HepG2 (cell line): ENCODE data around the gene TOP2A. TPM values are rescaled to one million over a fixed set of nuclear protein-coding genes. Genes with fewer than 3 reads are reported as not detected.

ENCODE experiments used
- FOXA3 ChIP-seq: IDR thresholded peaks from 2 replicates; pipeline ENCODE4 v1.6.1; 2016; ENCODE audit warnings: missing genetic modification reagents, missing compliant biosample characterization
- GMEB1 ChIP-seq: sonication (generic); formaldehyde crosslinking; IDR thresholded peaks from 2 replicates; pipeline ENCODE4 v1.5.1; 2020; ENCODE audit warnings: missing genetic modification reagents, mild to moderate bottlenecking, borderline replicate concordance
- HNF4A ChIP-seq: sonication (generic); formaldehyde crosslinking; IDR thresholded peaks from 2 replicates; pipeline ENCODE4 v1.4.0; 2020; ENCODE audit warnings: missing genetic modification reagents
- KDM2A ChIP-seq: sonication (generic); formaldehyde crosslinking; IDR thresholded peaks from 2 replicates; pipeline ENCODE4 v1.4.0; 2020; ENCODE audit warnings: low read depth, missing genetic modification reagents, borderline replicate concordance
- MXI1 ChIP-seq: IDR thresholded peaks from 3 replicates; pipeline ENCODE4 v1.6.1; 2012; ENCODE audit warnings: low read depth, low read length, inconsistent platforms, borderline replicate concordance
- RBFOX2 ChIP-seq: fragments of 200-400 bp; formaldehyde crosslinking; IDR thresholded peaks from 2 replicates; pipeline ENCODE4 v1.6.1; 2017; ENCODE audit warnings: low read depth, mild to moderate bottlenecking, low read length
- RBM22 ChIP-seq: fragments of 200-400 bp; formaldehyde crosslinking; optimal IDR thresholded peaks from 2 replicates; pipeline ENCODE3; 2017; ENCODE audit warnings: mild to moderate bottlenecking, low read length, moderate library complexity
- SMAD3 ChIP-seq: sonication (generic); formaldehyde crosslinking; IDR thresholded peaks from 2 replicates; pipeline ENCODE4 v1.4.0; 2020; ENCODE audit warnings: missing genetic modification reagents
- SMARCC2 ChIP-seq: fragments of 450-650 bp; IDR thresholded peaks from 2 replicates; pipeline ENCODE4 v1.6.1; 2017; ENCODE audit warnings: antibody characterized with exemption, mild to moderate bottlenecking
- TCF7L2 ChIP-seq: IDR thresholded peaks from 2 replicates; pipeline ENCODE4 v1.6.1; 2011; ENCODE audit warnings: mild to moderate bottlenecking, low read depth, low read length, moderate library complexity
- ZNF253 ChIP-seq: sonication (generic); formaldehyde crosslinking; IDR thresholded peaks from 2 replicates; pipeline ENCODE4 v1.8.0; 2022; ENCODE audit warnings: mild to moderate bottlenecking, missing genetic modification reagents, borderline replicate concordance
- ZNF350 ChIP-seq: sonication (generic); formaldehyde crosslinking; IDR thresholded peaks from 2 replicates; pipeline ENCODE4 v1.4.0; 2020; ENCODE audit warnings: mild to moderate bottlenecking, low read depth, missing genetic modification reagents, borderline replicate concordance
- ZNF547 ChIP-seq: sonication (generic); formaldehyde crosslinking; IDR thresholded peaks from 2 replicates; pipeline ENCODE4 v1.5.1; 2020; ENCODE audit warnings: mild to moderate bottlenecking, missing genetic modification reagents
- polyA plus RNA-seq, 8 experiments: library from polyadenylated mRNA; depleted of rRNA in 3 of 8; stranded (reverse) in 7 of 8; unstranded in 1 of 8; fragments of >200 nt; fragmentation: Illumina TruSeq in 4 of 8; extraction: Trizol in 4 of 8; gene quantifications; 2 replicates each; pipeline versions ENCODE4 v1.2.1 to v1.2.3, GENCODE V29; 2011 to 2016; ENCODE audit warnings: low read depth in 4 of 8, missing spikeins in 1 of 8, mixed read lengths in 1 of 8; ENCODE audit not compliant: insufficient read depth in 1 of 8
- total RNA-seq, 5 experiments: library from RNA; depleted of rRNA; stranded (reverse); fragments of >200 nt; fragmentation: Illumina TruSeq; extraction: Trizol; gene quantifications; 2 replicates each; pipeline ENCODE4 v1.2.3, GENCODE V29; 2016; ENCODE audit warnings: low read depth in 1 of 5
- TF ChIP-seq, protein P1 (sequence below): sonication (generic); formaldehyde crosslinking; IDR thresholded peaks from 2 replicates; pipeline ENCODE4 v1.4.0; 2020; ENCODE audit warnings: mild to moderate bottlenecking, low read depth, missing genetic modification reagents
- TF ChIP-seq, protein P2 (sequence below), 2 experiments: sonication (generic) in 1 of 2; formaldehyde crosslinking in 1 of 2; IDR thresholded peaks; 2 replicates each; pipeline versions ENCODE4 v1.4.0 to v1.6.1; 2016 to 2020; ENCODE audit warnings: borderline replicate concordance in 1 of 2, low read depth in 1 of 2, mild to moderate bottlenecking in 1 of 2, missing genetic modification reagents in 1 of 2
- TF ChIP-seq, protein P3 (sequence below): sonication (generic); formaldehyde crosslinking; IDR thresholded peaks from 2 replicates; pipeline ENCODE4 v1.4.0; 2020; ENCODE audit warnings: missing genetic modification reagents, borderline replicate concordance
- TF ChIP-seq, protein P4 (sequence below): sonication (generic); formaldehyde crosslinking; IDR thresholded peaks from 2 replicates; pipeline ENCODE4 v1.5.1; 2020; ENCODE audit warnings: mild to moderate bottlenecking, moderate library complexity, missing genetic modification reagents

Gene TOP2A
- total and polyA plus RNA-seq, 2 of the 13 experiments (the other 11 are each of a cell fraction or from before 2014, with no cell fraction given), result 108 to 327 TPM

DNA sequence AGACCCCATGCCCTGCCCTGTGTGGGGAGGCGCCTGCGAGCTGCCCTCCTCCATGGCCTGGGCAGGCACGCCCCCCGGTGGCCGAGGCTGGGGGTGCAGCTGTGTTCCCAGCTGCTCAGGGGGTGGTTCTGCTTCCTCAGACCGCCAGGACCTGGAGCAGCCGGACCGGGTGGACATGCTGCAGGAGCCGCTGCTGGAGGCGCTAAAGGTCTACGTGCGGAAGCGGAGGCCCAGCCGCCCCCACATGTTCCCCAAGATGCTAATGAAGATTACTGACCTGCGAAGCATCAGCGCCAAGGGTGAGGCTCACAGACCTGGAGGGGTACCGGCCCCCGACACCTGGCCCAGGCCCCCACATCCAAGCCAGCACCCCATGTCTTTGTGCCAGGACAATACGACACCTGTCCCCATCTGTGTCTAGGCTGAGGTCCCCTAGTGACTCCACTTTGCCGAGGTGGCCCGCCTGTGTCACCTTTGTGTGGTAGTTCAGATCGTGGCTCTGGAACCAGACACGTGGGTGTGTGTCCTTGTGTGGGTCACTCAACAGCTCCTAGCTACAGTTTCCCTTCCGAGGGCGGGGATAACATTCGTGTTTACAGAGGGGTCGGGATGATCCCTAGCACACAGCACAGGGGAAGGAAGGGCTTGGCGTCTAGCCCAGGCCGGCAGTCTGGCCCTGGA, 62.4 kb downstream of the TOP2A start (continued):
- TF ChIP-seq, protein P1, sequence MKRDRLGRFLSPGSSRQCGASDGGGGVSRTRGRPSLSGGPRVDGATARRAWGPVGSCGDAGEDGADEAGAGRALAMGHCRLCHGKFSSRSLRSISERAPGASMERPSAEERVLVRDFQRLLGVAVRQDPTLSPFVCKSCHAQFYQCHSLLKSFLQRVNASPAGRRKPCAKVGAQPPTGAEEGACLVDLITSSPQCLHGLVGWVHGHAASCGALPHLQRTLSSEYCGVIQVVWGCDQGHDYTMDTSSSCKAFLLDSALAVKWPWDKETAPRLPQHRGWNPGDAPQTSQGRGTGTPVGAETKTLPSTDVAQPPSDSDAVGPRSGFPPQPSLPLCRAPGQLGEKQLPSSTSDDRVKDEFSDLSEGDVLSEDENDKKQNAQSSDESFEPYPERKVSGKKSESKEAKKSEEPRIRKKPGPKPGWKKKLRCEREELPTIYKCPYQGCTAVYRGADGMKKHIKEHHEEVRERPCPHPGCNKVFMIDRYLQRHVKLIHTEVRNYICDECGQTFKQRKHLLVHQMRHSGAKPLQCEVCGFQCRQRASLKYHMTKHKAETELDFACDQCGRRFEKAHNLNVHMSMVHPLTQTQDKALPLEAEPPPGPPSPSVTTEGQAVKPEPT (CRISPR knock-in tag), result no peak; the same call in 1 of the 2 replicates
- TF ChIP-seq, protein P2, sequence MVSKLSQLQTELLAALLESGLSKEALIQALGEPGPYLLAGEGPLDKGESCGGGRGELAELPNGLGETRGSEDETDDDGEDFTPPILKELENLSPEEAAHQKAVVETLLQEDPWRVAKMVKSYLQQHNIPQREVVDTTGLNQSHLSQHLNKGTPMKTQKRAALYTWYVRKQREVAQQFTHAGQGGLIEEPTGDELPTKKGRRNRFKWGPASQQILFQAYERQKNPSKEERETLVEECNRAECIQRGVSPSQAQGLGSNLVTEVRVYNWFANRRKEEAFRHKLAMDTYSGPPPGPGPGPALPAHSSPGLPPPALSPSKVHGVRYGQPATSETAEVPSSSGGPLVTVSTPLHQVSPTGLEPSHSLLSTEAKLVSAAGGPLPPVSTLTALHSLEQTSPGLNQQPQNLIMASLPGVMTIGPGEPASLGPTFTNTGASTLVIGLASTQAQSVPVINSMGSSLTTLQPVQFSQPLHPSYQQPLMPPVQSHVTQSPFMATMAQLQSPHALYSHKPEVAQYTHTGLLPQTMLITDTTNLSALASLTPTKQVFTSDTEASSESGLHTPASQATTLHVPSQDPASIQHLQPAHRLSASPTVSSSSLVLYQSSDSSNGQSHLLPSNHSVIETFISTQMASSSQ (IDR thresholded peaks at IDR 0.05; ENCODE audit: low read depth), result no peak
- TF ChIP-seq, protein P2 (CRISPR knock-in tag; IDR thresholded peaks at IDR 0.05; ENCODE audit: borderline replicate concordance), result 0 out of 2 replicates have a peak, but pooled peaks have one; percentile 16
- TF ChIP-seq SMAD3 (CRISPR knock-in tag) (0 out of 2 replicates have a peak, but pooled peaks have one; percentile 34), SMARCC2 (no peak), KDM2A (peak; percentile 86; the same call in 1 of the 2 replicates), FOXA3 (CRISPR knock-in tag) (0 out of 2 replicates have a peak, but pooled peaks have one; percentile 28), ZNF253 (CRISPR knock-in tag) (no peak), ZNF547 (CRISPR knock-in tag) (peak; percentile 73), ZNF350 (CRISPR knock-in tag) (peak; percentile 60), RBFOX2 (no peak), HNF4A (CRISPR knock-in tag) (peak; percentile 21), GMEB1 (no peak; the same call in 1 of the 2 replicates), TCF7L2 (no peak), MXI1 (peak; percentile 56; the same call in 1 of the 3 replicates), RBM22 (no peak)
- TF ChIP-seq, protein P3, sequence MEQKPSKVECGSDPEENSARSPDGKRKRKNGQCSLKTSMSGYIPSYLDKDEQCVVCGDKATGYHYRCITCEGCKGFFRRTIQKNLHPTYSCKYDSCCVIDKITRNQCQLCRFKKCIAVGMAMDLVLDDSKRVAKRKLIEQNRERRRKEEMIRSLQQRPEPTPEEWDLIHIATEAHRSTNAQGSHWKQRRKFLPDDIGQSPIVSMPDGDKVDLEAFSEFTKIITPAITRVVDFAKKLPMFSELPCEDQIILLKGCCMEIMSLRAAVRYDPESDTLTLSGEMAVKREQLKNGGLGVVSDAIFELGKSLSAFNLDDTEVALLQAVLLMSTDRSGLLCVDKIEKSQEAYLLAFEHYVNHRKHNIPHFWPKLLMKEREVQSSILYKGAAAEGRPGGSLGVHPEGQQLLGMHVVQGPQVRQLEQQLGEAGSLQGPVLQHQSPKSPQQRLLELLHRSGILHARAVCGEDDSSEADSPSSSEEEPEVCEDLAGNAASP (CRISPR knock-in tag), result peak; percentile 63
- TF ChIP-seq, protein P4, sequence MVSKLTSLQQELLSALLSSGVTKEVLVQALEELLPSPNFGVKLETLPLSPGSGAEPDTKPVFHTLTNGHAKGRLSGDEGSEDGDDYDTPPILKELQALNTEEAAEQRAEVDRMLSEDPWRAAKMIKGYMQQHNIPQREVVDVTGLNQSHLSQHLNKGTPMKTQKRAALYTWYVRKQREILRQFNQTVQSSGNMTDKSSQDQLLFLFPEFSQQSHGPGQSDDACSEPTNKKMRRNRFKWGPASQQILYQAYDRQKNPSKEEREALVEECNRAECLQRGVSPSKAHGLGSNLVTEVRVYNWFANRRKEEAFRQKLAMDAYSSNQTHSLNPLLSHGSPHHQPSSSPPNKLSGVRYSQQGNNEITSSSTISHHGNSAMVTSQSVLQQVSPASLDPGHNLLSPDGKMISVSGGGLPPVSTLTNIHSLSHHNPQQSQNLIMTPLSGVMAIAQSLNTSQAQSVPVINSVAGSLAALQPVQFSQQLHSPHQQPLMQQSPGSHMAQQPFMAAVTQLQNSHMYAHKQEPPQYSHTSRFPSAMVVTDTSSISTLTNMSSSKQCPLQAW (CRISPR knock-in tag), result peak; percentile 35; the same call in 1 of the 2 replicates
